A549 treated with Mapracorat at 1 μM for 4 hours (cell line): ENCODE data around the gene LRRC23. TPM values are rescaled to one million over a fixed set of nuclear protein-coding genes. Genes with fewer than 3 reads are reported as not detected.

Experiments
- total RNA-seq: library from RNA; stranded (reverse); fragments of 200-300 nt; extraction: Qiagen RNA extraction; gene quantifications from 5 replicates; pipeline ENCODE4 v1.2.3, GENCODE V29; 2022

LRRC23 gene, protein sequence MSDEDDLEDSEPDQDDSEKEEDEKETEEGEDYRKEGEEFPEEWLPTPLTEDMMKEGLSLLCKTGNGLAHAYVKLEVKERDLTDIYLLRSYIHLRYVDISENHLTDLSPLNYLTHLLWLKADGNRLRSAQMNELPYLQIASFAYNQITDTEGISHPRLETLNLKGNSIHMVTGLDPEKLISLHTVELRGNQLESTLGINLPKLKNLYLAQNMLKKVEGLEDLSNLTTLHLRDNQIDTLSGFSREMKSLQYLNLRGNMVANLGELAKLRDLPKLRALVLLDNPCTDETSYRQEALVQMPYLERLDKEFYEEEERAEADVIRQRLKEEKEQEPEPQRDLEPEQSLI
- 16.4 to 19.0 TPM (median 18.3 TPM) in 5 replicates for total RNA-seq

DNA sequence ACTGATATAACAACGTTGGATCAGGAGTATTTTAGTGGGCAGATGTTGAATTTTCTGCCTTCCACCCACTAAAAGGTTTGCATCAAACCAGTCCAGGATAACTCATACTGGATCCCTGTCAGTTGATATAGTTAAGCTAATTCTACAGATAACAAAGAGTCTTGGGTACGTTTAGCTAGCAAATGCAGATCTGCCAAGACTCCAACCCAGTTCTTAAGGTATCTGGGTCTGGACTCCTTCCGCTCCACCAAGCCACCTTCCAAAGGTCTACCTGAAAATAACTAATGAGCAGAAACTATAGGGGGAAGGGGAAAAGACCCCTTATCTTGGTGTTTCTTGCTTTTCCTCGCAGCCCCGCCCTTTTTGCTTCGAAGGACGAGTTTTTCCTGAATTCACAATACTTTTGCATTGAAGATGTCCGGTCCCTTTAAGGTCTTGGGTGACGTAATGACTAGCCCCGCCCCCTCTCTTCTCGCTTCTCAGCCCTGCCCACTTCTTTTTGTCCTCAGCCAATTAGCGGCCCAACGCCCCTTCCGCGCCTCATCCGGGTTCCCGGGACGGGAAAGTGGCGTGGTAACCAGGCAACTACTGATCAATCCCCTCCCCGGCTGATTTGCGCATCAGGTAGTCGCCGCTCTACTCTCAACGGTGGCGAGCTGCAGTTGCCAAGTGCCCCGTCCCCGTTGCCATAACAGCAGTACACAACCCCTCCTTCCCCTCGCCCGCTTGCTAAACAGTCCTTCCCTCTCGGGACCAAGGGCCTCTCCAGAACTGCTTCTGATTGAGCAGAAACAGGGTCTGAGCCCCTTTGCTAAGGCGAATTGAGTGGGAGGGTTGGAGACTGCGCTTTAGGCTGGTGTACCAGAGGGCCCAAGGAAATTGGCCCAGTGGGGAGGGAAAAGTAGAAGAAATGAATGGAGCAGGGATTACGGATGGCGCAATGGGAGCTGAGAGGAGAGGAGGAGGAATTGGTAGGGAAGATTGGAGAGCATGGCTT is at the start of gene LRRC23:
TSS of gene LRRC23 (plus strand) at position 543 of the 997 bp plus-strand sequence. CDS start 812 bp downstream, outside the sequence.

GRCh38 chr12:6867413-6868210 is 37.0 kb upstream of the LRRC23 start, which contains the start of gene TPI1:
Gene TPI1 (plus strand): TSS chr12:6867531. CDS start chr12:6867567, 36 bp downstream.

GRCh38 chr12:6873094-6874014 is 31.3 kb upstream of the LRRC23 start, which contains the start of gene SPSB2:
Gene SPSB2 (minus strand): TSS chr12:6873303. CDS start chr12:6872901, 402 bp downstream.

GRCh38 chr12:6914246-6914946 is 9.8 kb downstream of the LRRC23 start, which contains the start of gene ENO2:
Gene ENO2 (plus strand): TSS chr12:6914580. CDS start chr12:6915833, 1,253 bp downstream.

DNA sequence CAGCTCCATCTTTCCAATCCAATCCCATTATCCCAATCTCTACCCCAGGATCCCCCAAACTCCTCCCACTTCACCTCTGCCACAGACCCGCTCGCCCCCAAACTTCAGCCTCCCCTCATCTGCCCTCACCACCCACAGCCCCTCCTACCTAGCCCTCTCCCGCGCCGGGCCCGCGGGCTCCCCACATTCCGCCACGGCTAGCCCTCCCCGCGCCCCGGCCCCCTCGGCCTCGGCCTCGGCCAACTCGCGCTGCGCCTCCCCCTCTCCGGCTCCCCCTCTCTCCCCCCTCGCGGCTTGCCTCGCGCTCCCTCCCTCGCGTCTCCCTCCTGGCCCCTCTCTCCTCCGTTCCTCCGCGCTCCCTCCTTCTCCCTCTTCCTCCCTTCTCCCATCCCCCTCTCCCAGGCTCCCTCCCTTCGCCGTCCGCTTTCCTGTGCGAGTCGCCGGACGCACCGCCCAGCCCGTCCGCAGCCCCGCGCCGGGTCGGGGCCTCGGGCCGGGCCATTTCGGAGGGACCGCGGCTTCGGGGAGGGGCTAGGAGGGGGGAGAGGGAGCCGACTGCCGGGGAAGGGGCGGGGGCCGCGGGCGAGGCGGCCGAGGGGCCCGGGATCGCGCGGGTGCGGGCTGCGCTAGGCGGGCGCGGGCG is 22.9 kb downstream of the LRRC23 start, which contains the start of gene ATN1:
TSS of gene ATN1 (plus strand) at position 581 of the 643 bp plus-strand sequence. CDS start 6,043 bp downstream, outside the sequence.

GRCh38 chr12:6943722-6944380 is 39.2 kb downstream of the LRRC23 start, which contains the start of the genes C12orf57 and RNU7-1:
Gene C12orf57 (plus strand): TSS chr12:6944022. CDS start chr12:6944122, 100 bp downstream.
Gene RNU7-1 (plus strand): TSS chr12:6943816.

GRCh38 chr12:6950811-6951540 is 46.4 kb downstream of the LRRC23 start, which contains the start of gene PTPN6:
Gene PTPN6 (plus strand): TSS chr12:6951356. CDS start chr12:6951513, 157 bp downstream.

Other genes starting within 250 kb of the LRRC23 start
- gene ING4, start 241.7 kb upstream of the LRRC23 start, total RNA-seq, result 13.8 to 19.8 TPM (median 15.7 TPM) in 5 replicates
- gene ZNF384, start 215.4 kb upstream of the LRRC23 start, total RNA-seq, result 50.6 to 58.9 TPM (median 55.4 TPM) in 5 replicates
- gene PIANP, start 204.0 kb upstream of the LRRC23 start, total RNA-seq, result 0.64 to 1.0 TPM (median 0.73 TPM) in 5 replicates
- gene COPS7A, start 180.8 kb upstream of the LRRC23 start, total RNA-seq, result 47.2 to 58.3 TPM (median 55.9 TPM) in 5 replicates
- 252 to 312 TPM (median 307 TPM) in 5 replicates for gene MLF2, start 151.7 kb upstream of the LRRC23 start, total RNA-seq
- gene PTMS, start 138.5 kb upstream of the LRRC23 start, total RNA-seq, result 703 to 949 TPM (median 926 TPM) in 5 replicates
- gene LAG3, start 132.3 kb upstream of the LRRC23 start, total RNA-seq, result 0.89 to 2.3 TPM (median 1.4 TPM) in 5 replicates
- not detected in 5 replicates for gene CD4, start 115.3 kb upstream of the LRRC23 start, total RNA-seq
- gene GPR162, start 83.0 kb upstream of the LRRC23 start, total RNA-seq, result 0.23 to 0.53 TPM (median 0.45 TPM) in 5 replicates
- gene P3H3, start 76.4 kb upstream of the LRRC23 start, total RNA-seq, result 19.8 to 29.8 TPM (median 28.7 TPM) in 5 replicates
- 1.2 to 2.3 TPM (median 1.9 TPM) in 5 replicates for gene GNB3, start 63.9 kb upstream of the LRRC23 start, total RNA-seq
- gene CDCA3, start 53.5 kb upstream of the LRRC23 start, total RNA-seq, result 71.5 to 81.3 TPM (median 75.3 TPM) in 5 replicates
- gene USP5, start 52.7 kb upstream of the LRRC23 start, total RNA-seq, result 74.8 to 79.3 TPM (median 76.6 TPM) in 5 replicates
- gene TPI1, start 37.3 kb upstream of the LRRC23 start, total RNA-seq, result 1,486 to 1,673 TPM (median 1,653 TPM) in 5 replicates
- 23.1 to 34.6 TPM (median 32.3 TPM) in 5 replicates for gene SPSB2, start 31.5 kb upstream of the LRRC23 start, total RNA-seq
- 35.9 to 40.2 TPM (median 37.3 TPM) in 5 replicates for gene ENO2, start 9.8 kb downstream of the LRRC23 start, total RNA-seq
- 48.7 to 75.7 TPM (median 72.9 TPM) in 5 replicates for gene ATN1, start 23.1 kb downstream of the LRRC23 start, total RNA-seq
- not detected in 5 replicates for gene RNU7-1, start 39.0 kb downstream of the LRRC23 start, total RNA-seq
- gene C12orf57, start 39.2 kb downstream of the LRRC23 start, total RNA-seq, result 275 to 319 TPM (median 310 TPM) in 5 replicates
- 7.9 to 13.5 TPM (median 11.7 TPM) in 5 replicates for gene PTPN6, start 46.5 kb downstream of the LRRC23 start, total RNA-seq
- 289 to 333 TPM (median 326 TPM) in 5 replicates for gene PHB2, start 65.8 kb downstream of the LRRC23 start, total RNA-seq
- 56.9 to 66.4 TPM (median 62.2 TPM) in 5 replicates for gene EMG1, start 66.1 kb downstream of the LRRC23 start, total RNA-seq
- gene LPCAT3, start 113.7 kb downstream of the LRRC23 start, total RNA-seq, result 25.5 to 29.9 TPM (median 29.1 TPM) in 5 replicates
- 38.3 to 56.5 TPM (median 44.5 TPM) in 5 replicates for gene C1S, start 155.9 kb downstream of the LRRC23 start, total RNA-seq
- 28.8 to 47.1 TPM (median 29.1 TPM) in 5 replicates for gene C1R, start 187.6 kb downstream of the LRRC23 start, total RNA-seq
- gene C1RL, start 204.4 kb downstream of the LRRC23 start, total RNA-seq, result 11.1 to 15.7 TPM (median 12.2 TPM) in 5 replicates
- gene RBP5, start 224.1 kb downstream of the LRRC23 start, total RNA-seq, result 0.52 TPM in 1 of 5 replicates, not detected in the others
- gene CLSTN3, start 225.5 kb downstream of the LRRC23 start, total RNA-seq, result 11.3 to 20.0 TPM (median 16.0 TPM) in 5 replicates